Activated CD4-positive, alpha-beta T cell treated with anti-CD3 and anti-CD28 coated beads for 4 hours (primary cell): ENCODE measurements around the gene APPL1.
"Not testable (repeated sequence)": the region's sequence is repeated elsewhere in the genome, so short reads cannot be mapped to it uniquely, and the experiment has no call there.

Experiments
- DNase-seq, 2 donors: peaks; one replicate each; pipeline ENCODE4 v3.0.0-alpha.2; 2020

The APPL1 gene

DNA sequence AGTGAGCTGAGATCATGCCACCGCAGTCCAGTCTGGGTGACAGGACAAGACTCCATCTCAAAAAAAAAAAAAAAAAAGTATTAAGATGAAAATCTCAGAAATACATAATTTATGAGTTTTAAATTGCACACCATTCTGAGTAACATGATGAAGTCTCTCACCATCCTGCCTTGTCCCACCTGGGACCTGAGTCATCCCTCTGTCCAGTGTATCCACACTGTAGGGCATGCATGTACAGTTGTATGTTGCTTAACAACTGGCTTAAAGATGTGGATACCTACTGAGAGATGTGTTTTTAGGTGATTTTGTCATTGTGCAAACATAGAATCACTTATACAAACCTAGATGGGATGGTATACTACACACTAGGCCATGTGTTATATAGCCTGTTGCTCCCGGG lies 47.9 kb downstream of the APPL1 start:
- DNase-seq: no peak

GRCh38 chr3:57278237-57278636 lies 50.7 kb downstream of the APPL1 start:
- DNase-seq: no peak

- no peak for DNase-seq
Observed at GRCh38 chr3:57279685-57280084, 52.2 kb downstream of the APPL1 start.

DNA sequence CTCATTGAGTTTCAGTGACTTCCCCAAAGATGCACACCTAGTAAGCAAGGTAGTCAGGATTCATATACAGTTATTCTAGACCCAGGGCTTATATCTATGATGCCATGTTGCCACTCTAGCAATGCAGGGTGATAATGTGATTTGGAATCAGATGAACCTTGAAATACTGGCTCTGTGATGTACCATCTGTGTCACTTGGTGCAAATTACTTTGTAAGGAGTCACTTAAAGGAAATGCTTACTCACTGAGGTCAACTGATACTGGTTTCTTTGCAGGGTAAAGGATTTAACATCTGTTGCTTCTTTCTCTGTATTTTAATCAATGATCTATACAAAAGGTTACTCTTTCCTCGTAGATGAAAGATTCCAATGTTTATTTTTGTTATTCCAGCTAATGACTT lies 54.2 kb downstream of the APPL1 start:
- DNase-seq: no peak

DNA sequence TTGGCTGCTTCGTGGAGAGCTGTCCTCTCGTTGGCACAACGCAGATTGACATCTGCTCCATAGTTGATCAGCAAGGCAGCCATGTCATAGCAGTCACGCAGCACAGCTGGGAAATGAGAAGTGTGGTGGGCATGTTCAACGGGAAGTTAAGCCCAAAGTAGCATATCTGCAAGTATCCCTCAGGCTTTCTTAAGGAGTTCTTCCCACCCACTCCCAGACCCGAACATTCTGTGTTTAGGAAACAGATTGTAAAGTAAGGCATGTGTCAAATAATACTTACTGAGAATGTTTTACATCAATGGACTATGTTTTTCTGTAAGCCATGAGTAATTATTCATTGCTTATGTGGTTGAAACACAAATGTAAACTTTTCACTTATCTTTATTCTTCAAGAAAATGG lies 55.8 kb downstream of the APPL1 start:
- DNase-seq: no peak

DNA sequence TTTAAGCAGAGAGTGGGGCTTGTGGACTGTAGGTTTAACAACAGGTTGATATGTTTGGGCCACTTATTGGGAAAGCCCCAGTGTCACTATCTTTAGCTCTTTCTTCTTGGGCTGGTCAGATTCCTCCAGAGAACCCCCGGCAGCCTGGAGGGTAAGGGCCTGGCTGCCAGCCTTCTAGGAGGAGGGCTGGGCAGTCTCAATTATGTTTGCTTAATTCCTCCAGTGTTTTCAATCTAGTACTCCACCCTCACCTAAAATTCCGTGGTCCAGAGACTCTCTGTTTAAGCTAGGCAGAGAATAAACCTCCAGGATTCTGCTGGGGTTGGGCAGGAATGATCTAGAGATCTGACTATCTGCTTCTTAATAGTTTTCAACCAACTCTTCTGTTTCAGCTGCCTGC lies 59.7 kb downstream of the APPL1 start:
- DNase-seq: no peak

- no peak for DNase-seq
Observed at GRCh38 chr3:57288403-57288802, 60.9 kb downstream of the APPL1 start.

DNA sequence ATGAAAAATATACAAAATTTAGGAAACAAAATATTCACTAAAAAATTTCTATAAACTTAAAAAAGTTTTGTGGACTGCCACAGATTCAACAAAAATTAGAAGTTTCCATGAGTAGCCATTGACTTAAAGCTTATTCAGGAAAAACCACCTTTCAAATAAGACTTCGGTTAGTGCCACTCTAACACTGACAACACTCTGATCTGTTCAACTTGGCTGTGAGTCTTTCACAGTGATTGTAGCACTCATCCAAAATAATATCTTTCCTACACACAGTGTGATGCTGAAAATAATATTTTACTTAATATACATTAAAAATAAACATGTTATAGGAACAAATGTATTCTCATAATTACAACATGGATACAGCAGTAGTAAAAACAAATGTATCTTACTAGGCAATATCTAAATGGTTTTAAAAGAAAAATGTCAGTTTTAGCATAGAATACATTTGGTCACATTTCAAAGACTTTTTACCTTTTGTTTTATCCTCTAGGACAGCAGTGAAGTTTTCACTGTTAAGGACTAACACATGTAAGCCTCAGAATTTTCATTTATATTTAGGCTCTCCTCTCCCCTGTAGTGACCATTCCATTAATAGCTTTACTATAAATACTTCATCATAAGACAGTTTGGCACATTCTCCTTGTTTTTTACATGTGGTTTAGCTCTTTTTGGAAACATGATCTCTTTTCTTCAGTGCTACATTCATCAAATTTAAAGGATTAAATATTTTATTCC lies 64.8 kb downstream of the APPL1 start, which contains the start of gene ASB14:
Gene ASB14 (minus strand): TSS at position 527 of the 738 bp plus-strand sequence. CDS start 652 bp downstream, outside the sequence.
- DNase-seq: no peak

- no peak for DNase-seq
Observed at GRCh38 chr3:57292897-57293526, 65.5 kb downstream of the APPL1 start.

GRCh38 chr3:57298041-57298440 lies 70.5 kb downstream of the APPL1 start:
- DNase-seq: no peak

DNA sequence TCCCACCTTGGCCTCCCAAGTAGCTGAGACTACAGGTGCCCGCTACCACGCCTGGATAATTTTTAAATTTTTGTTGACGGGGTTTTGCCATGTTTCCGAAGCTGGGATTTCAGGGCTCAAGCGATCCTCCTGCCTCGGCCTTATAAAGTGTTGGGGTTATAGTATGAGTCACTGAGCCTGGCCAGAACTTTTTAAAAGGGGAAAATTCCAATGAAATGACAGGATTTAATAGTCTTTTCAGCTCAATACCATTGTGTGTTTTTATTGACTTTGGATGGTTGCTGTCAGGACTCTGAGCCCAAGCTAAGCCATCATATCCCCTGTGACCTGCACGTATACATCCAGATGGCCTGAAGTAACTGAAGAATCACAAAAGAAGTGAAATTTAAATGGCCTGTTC lies 76.0 kb downstream of the APPL1 start:
- DNase-seq: not testable (repeated sequence)

- no peak for DNase-seq
Observed at GRCh38 chr3:57309769-57310360, 82.3 kb downstream of the APPL1 start.

DNA sequence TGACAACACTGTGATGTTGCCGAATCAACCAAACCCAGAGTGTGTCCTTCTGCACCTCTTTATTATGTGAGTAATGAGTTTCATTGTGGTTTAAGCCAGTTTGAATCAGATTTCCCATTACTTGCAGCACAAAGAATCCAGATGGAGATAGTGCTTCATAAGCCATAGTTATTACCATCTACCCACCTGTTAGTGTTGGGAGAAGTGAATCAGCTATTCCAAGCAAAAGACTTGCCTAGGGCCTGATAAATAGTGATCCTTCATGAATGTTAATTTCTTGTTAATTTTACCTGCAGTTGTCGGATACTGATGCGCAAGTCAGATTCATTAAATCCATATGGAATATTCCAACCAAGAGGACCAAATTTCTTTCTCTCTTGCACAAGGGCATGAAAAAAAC lies 86.7 kb downstream of the APPL1 start:
- no peak for DNase-seq
